H9 (cell line): ENCODE data around the gene UBR2. TPM values are rescaled to one million over a fixed set of nuclear protein-coding genes. Genes with fewer than 3 reads are reported as not detected.

ENCODE experiments used
- DNase-seq: peaks from one replicate; pipeline ENCODE4 v3.0.0-alpha.2; 2017
- H2AFZ ChIP-seq: one replicate; pipeline ENCODE4 v1.6.1; 2013; ENCODE audit warnings: mild to moderate bottlenecking, low read length, control low read depth, moderate library complexity
- H2AK5ac ChIP-seq: 2 replicates; pipeline ENCODE4 v1.6.1; 2013; ENCODE audit warnings: low read length, control low read depth, mixed read lengths; ENCODE audit not compliant: insufficient read length
- H2BK120ac ChIP-seq: one replicate; pipeline ENCODE4 v1.6.1; 2013; ENCODE audit warnings: low read depth, mild to moderate bottlenecking, low read length, control low read depth, inconsistent platforms; ENCODE audit not compliant: poor library complexity, severe bottlenecking
- H2BK12ac ChIP-seq: 2 replicates; pipeline ENCODE4 v1.6.1; 2013; ENCODE audit warnings: low read length, control low read depth, mixed read lengths, low read depth; ENCODE audit not compliant: insufficient read length
- H2BK15ac ChIP-seq: 2 replicates; pipeline ENCODE4 v1.6.1; 2013; ENCODE audit warnings: low read depth, low read length, control low read depth
- H2BK20ac ChIP-seq: one replicate; pipeline ENCODE4 v1.6.1; 2013; ENCODE audit warnings: low read depth, mild to moderate bottlenecking, low read length, control low read depth, inconsistent platforms; ENCODE audit not compliant: poor library complexity, severe bottlenecking
- H2BK5ac ChIP-seq: 2 replicates; pipeline ENCODE4 v1.6.1; 2013; ENCODE audit warnings: low read length, control low read depth, mixed read lengths; ENCODE audit not compliant: insufficient read length
- H3K14ac ChIP-seq: 2 replicates; pipeline ENCODE4 v1.6.1; 2013; ENCODE audit warnings: low read length, control low read depth; ENCODE audit not compliant: insufficient read depth
- H3K18ac ChIP-seq: 2 replicates; pipeline ENCODE4 v1.6.1; 2013; ENCODE audit warnings: low read depth, mild to moderate bottlenecking, mixed read lengths, low read length, control low read depth; ENCODE audit not compliant: insufficient read length
- H3K23ac ChIP-seq: 2 replicates; pipeline ENCODE4 v1.6.1; 2013; ENCODE audit warnings: low read length, control low read depth, mixed read lengths, low read depth; ENCODE audit not compliant: insufficient read length
- H3K23me2 ChIP-seq: 2 replicates; pipeline ENCODE4 v1.6.1; 2013; ENCODE audit warnings: low read depth, mild to moderate bottlenecking, mixed read lengths, low read length, control low read depth; ENCODE audit not compliant: insufficient read length, poor library complexity, severe bottlenecking
- H3K27ac ChIP-seq: 2 replicates; pipeline ENCODE4 v1.5.1; 2013; ENCODE audit warnings: low read length, control low read depth, mixed read lengths, low read depth; ENCODE audit not compliant: insufficient read length
- H3K27me3 ChIP-seq: 2 replicates; pipeline ENCODE4 v1.6.1; 2013; ENCODE audit warnings: low read length, control low read depth, inconsistent platforms; ENCODE audit not compliant: insufficient read depth
- H3K4ac ChIP-seq: 2 replicates; pipeline ENCODE4 v1.6.1; 2013; ENCODE audit warnings: low read depth, mild to moderate bottlenecking, control low read depth, inconsistent platforms, low read length, moderate library complexity
- H3K4me1 ChIP-seq: 2 replicates; pipeline ENCODE4 v1.6.1; 2013; ENCODE audit warnings: low read length, control low read depth, inconsistent platforms; ENCODE audit not compliant: insufficient read depth
- H3K4me2 ChIP-seq: 2 replicates; pipeline ENCODE4 v1.6.1; 2013; ENCODE audit warnings: low read length, control low read depth, mixed read lengths; ENCODE audit not compliant: insufficient read length, insufficient read depth
- H3K56ac ChIP-seq: 2 replicates; pipeline ENCODE4 v1.6.1; 2013; ENCODE audit warnings: low read depth, mild to moderate bottlenecking, mixed read lengths, low read length, control low read depth; ENCODE audit not compliant: insufficient read length
- H3K79me1 ChIP-seq: 2 replicates; pipeline ENCODE4 v1.6.1; 2013; ENCODE audit warnings: low read depth, mild to moderate bottlenecking, moderate library complexity, low read length, control low read depth, inconsistent platforms; ENCODE audit not compliant: insufficient read depth, poor library complexity, severe bottlenecking
- H3K79me2 ChIP-seq: 2 replicates; pipeline ENCODE4 v1.6.1; 2013; ENCODE audit warnings: low read length, control low read depth, inconsistent platforms; ENCODE audit not compliant: insufficient read depth
- H3K9ac ChIP-seq: 2 replicates; pipeline ENCODE4 v1.6.1; 2013; ENCODE audit warnings: low read length, control low read depth, mixed read lengths; ENCODE audit not compliant: insufficient read length; ENCODE audit errors: extremely low read depth
- H3K9me3 ChIP-seq: one replicate; pipeline ENCODE4 v1.6.1; 2013; ENCODE audit warnings: low read depth, low read length, inconsistent platforms; ENCODE audit not compliant: control insufficient read depth
- H3T11ph ChIP-seq: one replicate; pipeline ENCODE4 v1.6.1; 2013; ENCODE audit warnings: mild to moderate bottlenecking, low read length, control low read depth, inconsistent platforms
- H4K20me1 ChIP-seq: one replicate; pipeline ENCODE4 v1.6.1; 2013; ENCODE audit not compliant: control insufficient read depth, insufficient read length, insufficient read depth
- H4K5ac ChIP-seq: 2 replicates; pipeline ENCODE4 v1.6.1; 2013; ENCODE audit warnings: low read depth, mild to moderate bottlenecking, mixed read lengths, low read length, control low read depth; ENCODE audit not compliant: insufficient read length
- H4K8ac ChIP-seq: replicated peaks from 2 replicates; pipeline ENCODE4 v1.6.1; 2013; ENCODE audit warnings: low read length, control low read depth, mixed read lengths, low read depth; ENCODE audit not compliant: insufficient read length
- H4K91ac ChIP-seq: 2 replicates; pipeline ENCODE4 v1.6.1; 2013; ENCODE audit warnings: low read depth, mild to moderate bottlenecking, moderate library complexity, mixed read lengths, low read length, control low read depth; ENCODE audit not compliant: insufficient read length
- H3K27ac Mint-ChIP-seq, 3 experiments: 2 replicates in 2 of 3; 3 replicates in 1 of 3; pipeline ENCODE4 v1.8.0; 2020 to 2021; ENCODE audit warnings: mixed read lengths in 3 of 3, mild to moderate bottlenecking in 1 of 3, moderate library complexity in 1 of 3
- H3K27me3 Mint-ChIP-seq: 2 replicates; pipeline ENCODE4 v1.8.0; 2021; ENCODE audit warnings: low read depth, mild to moderate bottlenecking, moderate library complexity, mixed read lengths
- H3K36me3 Mint-ChIP-seq, 3 experiments: 2 replicates in 2 of 3; 3 replicates in 1 of 3; pipeline ENCODE4 v1.8.0; 2020 to 2021; ENCODE audit warnings: low read depth in 3 of 3, mixed read lengths in 3 of 3; ENCODE audit not compliant: insufficient read depth in 1 of 3
- H3K4me1 Mint-ChIP-seq, 2 experiments: 2 replicates each; pipeline ENCODE4 v1.8.0; 2020; ENCODE audit warnings: mixed read lengths in 2 of 2
- H3K4me3 Mint-ChIP-seq, 2 experiments: 2 replicates in 1 of 2; 3 replicates in 1 of 2; pipeline ENCODE4 v1.8.0; 2020 to 2021; ENCODE audit warnings: mild to moderate bottlenecking in 2 of 2, mixed read lengths in 2 of 2, moderate library complexity in 1 of 2
- H3K9me3 Mint-ChIP-seq, 2 experiments: 2 replicates in 1 of 2; 3 replicates in 1 of 2; pipeline ENCODE4 v1.8.0; 2020; ENCODE audit warnings: mild to moderate bottlenecking in 2 of 2, mixed read lengths in 2 of 2, moderate library complexity in 1 of 2
- WGBS: extraction: QIAGEN DNeasy Blood & Tissue Kit; methylation state at CpG from one replicate; pipeline ENCODE4 v1.1.7; 2013; ENCODE audit warnings: missing lambda C conversion rate, low lambda C conversion rate, mixed read lengths; ENCODE audit not compliant: insufficient read length; ENCODE audit errors: extremely low coverage; 5-methylcytosine and 5-hydroxymethylcytosine counted together
- total RNA-seq: library from RNA; stranded (reverse); gene quantifications from 2 replicates; pipeline ENCODE4 v1.2.1, GENCODE V29; 2021
- TF ChIP-seq, protein P1 (sequence below): fragments of 200-600 bp; sonication (generic); conservative IDR thresholded peaks from 3 replicates; pipeline ENCODE4 v1.8.0; 2021; ENCODE audit warnings: antibody characterized with exemption, mild to moderate bottlenecking

UBR2 gene
- total RNA-seq, 1 experiment from 2014 or later: 18.7 TPM

DNA sequence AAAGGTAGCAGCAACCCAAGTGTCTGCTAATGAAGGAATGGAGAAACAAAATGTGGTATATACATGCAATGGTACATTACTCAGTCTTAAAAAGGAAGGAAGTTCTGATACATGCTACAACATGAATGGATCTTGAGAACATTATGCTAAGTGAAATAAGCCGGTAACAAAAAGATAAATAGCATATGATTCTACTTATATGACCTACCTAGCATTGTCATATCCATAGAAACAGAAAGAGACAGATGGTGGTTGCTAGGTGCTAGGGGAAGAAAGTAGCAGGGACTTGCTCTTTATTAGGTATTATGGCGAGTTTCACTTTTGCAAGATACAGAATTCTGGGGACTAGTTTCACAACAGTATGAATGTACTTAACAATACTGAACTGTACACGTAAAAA lies 46.6 kb downstream of the UBR2 start:
- Histone ChIP-seq H3K18ac (no peak overlapping the region), H3K23me2 (no peaks in the 10 kb centered on the region), H2BK20ac (no peak overlapping the region), H2BK120ac (no peak overlapping the region), H3K23ac (no peak overlapping the region), H4K8ac (no peak overlapping the region), H2BK15ac (no peak overlapping the region), H3K9me3 (no peaks in the 10 kb centered on the region), H2AK5ac (no peak overlapping the region), H4K5ac (no peak overlapping the region), H4K20me1 (no peaks in the 10 kb centered on the region), H3K9ac (no peak overlapping the region), H2AFZ (no peak overlapping the region), H3K27me3 (no peaks in the 10 kb centered on the region), H3K14ac (no peak overlapping the region), H3K79me2 (no peaks in the 10 kb centered on the region), H3K4me1 (no peaks in the 10 kb centered on the region), H3K27ac (no peak overlapping the region), H3K56ac (no peak overlapping the region), H2BK12ac (no peak overlapping the region), H3K4ac (no peak overlapping the region), H3K4me2 (no peak overlapping the region), H2BK5ac (no peak overlapping the region), H3K79me1 (no peaks in the 10 kb centered on the region), H3T11ph (no peak overlapping the region), H4K91ac (no peak overlapping the region)
- Mint-ChIP-seq H3K4me1 (no peaks in the 10 kb centered on the region), H3K9me3 (no peaks in the 10 kb centered on the region), H3K4me3 (no peak overlapping the region), H3K27me3 (no peaks in the 10 kb centered on the region), H3K27ac (no peak overlapping the region), H3K36me3 (peaks cover 0 to 26% (median 11%) of the 10 kb centered on the region in 3 experiments; a peak in 4 of 7 replicates)
- TF ChIP-seq, protein P1, sequence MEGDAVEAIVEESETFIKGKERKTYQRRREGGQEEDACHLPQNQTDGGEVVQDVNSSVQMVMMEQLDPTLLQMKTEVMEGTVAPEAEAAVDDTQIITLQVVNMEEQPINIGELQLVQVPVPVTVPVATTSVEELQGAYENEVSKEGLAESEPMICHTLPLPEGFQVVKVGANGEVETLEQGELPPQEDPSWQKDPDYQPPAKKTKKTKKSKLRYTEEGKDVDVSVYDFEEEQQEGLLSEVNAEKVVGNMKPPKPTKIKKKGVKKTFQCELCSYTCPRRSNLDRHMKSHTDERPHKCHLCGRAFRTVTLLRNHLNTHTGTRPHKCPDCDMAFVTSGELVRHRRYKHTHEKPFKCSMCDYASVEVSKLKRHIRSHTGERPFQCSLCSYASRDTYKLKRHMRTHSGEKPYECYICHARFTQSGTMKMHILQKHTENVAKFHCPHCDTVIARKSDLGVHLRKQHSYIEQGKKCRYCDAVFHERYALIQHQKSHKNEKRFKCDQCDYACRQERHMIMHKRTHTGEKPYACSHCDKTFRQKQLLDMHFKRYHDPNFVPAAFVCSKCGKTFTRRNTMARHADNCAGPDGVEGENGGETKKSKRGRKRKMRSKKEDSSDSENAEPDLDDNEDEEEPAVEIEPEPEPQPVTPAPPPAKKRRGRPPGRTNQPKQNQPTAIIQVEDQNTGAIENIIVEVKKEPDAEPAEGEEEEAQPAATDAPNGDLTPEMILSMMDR: no peak
- no peak for DNase-seq
- WGBS: no CpG with 5 or more reads among the region's 3 CpGs
